ENCODE measurements around the gene SLC4A2.

The SLC4A2 gene

GRCh38 chr7:151070574-151070960, 11.2 kb downstream of the SLC4A2 start:
- peaks cover 37 to 84% of the 10 kb centered on the region in 2 donors for H3K36me3 ChIP-seq (ENCODE audit: control insufficient read depth in 1 of 2, insufficient read depth in 2 of 2, low read length in 2 of 2)
- no peak overlapping the region for H3K9ac ChIP-seq (ENCODE audit: low read depth in 1 of 2, low read length in 2 of 2)

GRCh38 chr7:151071032-151071866, 11.9 kb downstream of the SLC4A2 start:
- Histone ChIP-seq H3K27me3 (ENCODE audit: control insufficient read depth in 1 of 2, insufficient read depth in 2 of 2, low read length in 2 of 2) (no peaks in the 10 kb centered on the region), H3K9me3 (ENCODE audit: control insufficient read depth in 1 of 2, low read length in 2 of 2) (no peaks in the 10 kb centered on the region), H3K4me3 (ENCODE audit: low read depth in 1 of 2, low read length in 2 of 2) (no peak overlapping the region), H3K36me3 (ENCODE audit: control insufficient read depth in 1 of 2, insufficient read depth in 2 of 2, low read length in 2 of 2) (peaks cover 37 to 84% of the 10 kb centered on the region in 2 donors), H3K4me1 (ENCODE audit: control insufficient read depth in 1 of 2, insufficient read depth in 2 of 2, low read length in 2 of 2) (no peaks in the 10 kb centered on the region), H3K27ac (ENCODE audit: low read depth, low read length) (no peak overlapping the region), H3K9ac (ENCODE audit: low read depth in 1 of 2, low read length in 2 of 2) (no peak overlapping the region)

More at GRCh38 chr7:151070574-151070960, 11.2 kb downstream of the SLC4A2 start:
- Histone ChIP-seq H3K4me1 (ENCODE audit: control insufficient read depth in 1 of 2, insufficient read depth in 2 of 2, low read length in 2 of 2) (no peaks in the 10 kb centered on the region), H3K27ac (ENCODE audit: low read depth, low read length) (no peak overlapping the region), H3K9me3 (ENCODE audit: control insufficient read depth in 1 of 2, low read length in 2 of 2) (no peaks in the 10 kb centered on the region), H3K4me3 (ENCODE audit: low read depth in 1 of 2, low read length in 2 of 2) (no peak overlapping the region), H3K27me3 (ENCODE audit: control insufficient read depth in 1 of 2, insufficient read depth in 2 of 2, low read length in 2 of 2) (no peaks in the 10 kb centered on the region)

- Histone ChIP-seq H3K9me3 (ENCODE audit: control insufficient read depth in 1 of 2, low read length in 2 of 2) (no peaks in the 10 kb centered on the region), H3K4me3 (ENCODE audit: low read depth in 1 of 2, low read length in 2 of 2) (no peak overlapping the region), H3K27me3 (ENCODE audit: control insufficient read depth in 1 of 2, insufficient read depth in 2 of 2, low read length in 2 of 2) (no peaks in the 10 kb centered on the region), H3K27ac (ENCODE audit: low read depth, low read length) (no peak overlapping the region), H3K9ac (ENCODE audit: low read depth in 1 of 2, low read length in 2 of 2) (no peak overlapping the region), H3K4me1 (ENCODE audit: control insufficient read depth in 1 of 2, insufficient read depth in 2 of 2, low read length in 2 of 2) (peaks cover 6 to 12% of the 10 kb centered on the region in 2 donors), H3K36me3 (ENCODE audit: control insufficient read depth in 1 of 2, insufficient read depth in 2 of 2, low read length in 2 of 2) (peaks cover 26 to 81% of the 10 kb centered on the region in 2 donors)
Measured at GRCh38 chr7:151073990-151074389, 14.6 kb downstream of the SLC4A2 start.

- Histone ChIP-seq H3K27ac (ENCODE audit: low read depth, low read length) (no peak overlapping the region), H3K4me1 (ENCODE audit: control insufficient read depth in 1 of 2, insufficient read depth in 2 of 2, low read length in 2 of 2) (peaks cover 15 to 23% of the 10 kb centered on the region in 2 donors), H3K4me3 (ENCODE audit: low read depth in 1 of 2, low read length in 2 of 2) (no peak overlapping the region), H3K27me3 (ENCODE audit: control insufficient read depth in 1 of 2, insufficient read depth in 2 of 2, low read length in 2 of 2) (no peaks in the 10 kb centered on the region), H3K36me3 (ENCODE audit: control insufficient read depth in 1 of 2, insufficient read depth in 2 of 2, low read length in 2 of 2) (peaks cover 17 to 74% of the 10 kb centered on the region in 2 donors), H3K9ac (ENCODE audit: low read depth in 1 of 2, low read length in 2 of 2) (no peak overlapping the region), H3K9me3 (ENCODE audit: control insufficient read depth in 1 of 2, low read length in 2 of 2) (no peaks in the 10 kb centered on the region)
Measured at GRCh38 chr7:151074817-151075661, 15.7 kb downstream of the SLC4A2 start.

GRCh38 chr7:151075662-151075971, 16.2 kb downstream of the SLC4A2 start:
- Histone ChIP-seq H3K27ac (ENCODE audit: low read depth, low read length) (no peak overlapping the region), H3K9me3 (ENCODE audit: control insufficient read depth in 1 of 2, low read length in 2 of 2) (no peaks in the 10 kb centered on the region), H3K4me3 (ENCODE audit: low read depth in 1 of 2, low read length in 2 of 2) (no peak overlapping the region), H3K27me3 (ENCODE audit: control insufficient read depth in 1 of 2, insufficient read depth in 2 of 2, low read length in 2 of 2) (no peaks in the 10 kb centered on the region), H3K9ac (ENCODE audit: low read depth in 1 of 2, low read length in 2 of 2) (no peak overlapping the region), H3K4me1 (ENCODE audit: control insufficient read depth in 1 of 2, insufficient read depth in 2 of 2, low read length in 2 of 2) (peaks cover 15 to 25% of the 10 kb centered on the region in 2 donors), H3K36me3 (ENCODE audit: control insufficient read depth in 1 of 2, insufficient read depth in 2 of 2, low read length in 2 of 2) (peaks cover 13 to 68% of the 10 kb centered on the region in 2 donors)

- Histone ChIP-seq H3K9ac (ENCODE audit: low read depth in 1 of 2, low read length in 2 of 2) (no peak overlapping the region), H3K4me3 (ENCODE audit: low read depth in 1 of 2, low read length in 2 of 2) (no peak overlapping the region), H3K27ac (ENCODE audit: low read depth, low read length) (no peak overlapping the region), H3K27me3 (ENCODE audit: control insufficient read depth in 1 of 2, insufficient read depth in 2 of 2, low read length in 2 of 2) (no peaks in the 10 kb centered on the region), H3K4me1 (ENCODE audit: control insufficient read depth in 1 of 2, insufficient read depth in 2 of 2, low read length in 2 of 2) (peaks cover 15 to 27% of the 10 kb centered on the region in 2 donors), H3K36me3 (ENCODE audit: control insufficient read depth in 1 of 2, insufficient read depth in 2 of 2, low read length in 2 of 2) (peaks cover 12 to 64% of the 10 kb centered on the region in 2 donors), H3K9me3 (ENCODE audit: control insufficient read depth in 1 of 2, low read length in 2 of 2) (no peaks in the 10 kb centered on the region)
Measured at GRCh38 chr7:151075978-151076426, 16.6 kb downstream of the SLC4A2 start.

GRCh38 chr7:151076863-151077704, 17.7 kb downstream of the SLC4A2 start:
- H3K36me3 ChIP-seq (ENCODE audit: control insufficient read depth in 1 of 2, insufficient read depth in 2 of 2, low read length in 2 of 2) = peaks cover 12 to 53% of the 10 kb centered on the region in 2 donors
- H3K27ac ChIP-seq (ENCODE audit: low read depth, low read length) = no peak overlapping the region
- no peak overlapping the region for H3K9ac ChIP-seq (ENCODE audit: low read depth in 1 of 2, low read length in 2 of 2)
- H3K27me3 ChIP-seq (ENCODE audit: control insufficient read depth in 1 of 2, insufficient read depth in 2 of 2, low read length in 2 of 2) = no peaks in the 10 kb centered on the region
- H3K4me1 ChIP-seq (ENCODE audit: control insufficient read depth in 1 of 2, insufficient read depth in 2 of 2, low read length in 2 of 2) = peaks cover 18 to 35% of the 10 kb centered on the region in 2 donors
- H3K4me3 ChIP-seq (ENCODE audit: low read depth in 1 of 2, low read length in 2 of 2) = no peak overlapping the region
- H3K9me3 ChIP-seq (ENCODE audit: control insufficient read depth in 1 of 2, low read length in 2 of 2) = no peaks in the 10 kb centered on the region

- H3K27me3 ChIP-seq (ENCODE audit: control insufficient read depth in 1 of 2, insufficient read depth in 2 of 2, low read length in 2 of 2) = no peaks in the 10 kb centered on the region
- H3K4me3 ChIP-seq (ENCODE audit: low read depth in 1 of 2, low read length in 2 of 2) = no peak overlapping the region
- no peak overlapping the region for H3K9ac ChIP-seq (ENCODE audit: low read depth in 1 of 2, low read length in 2 of 2)
- no peak overlapping the region for H3K27ac ChIP-seq (ENCODE audit: low read depth, low read length)
- peaks cover 25 to 41% of the 10 kb centered on the region in 2 donors for H3K4me1 ChIP-seq (ENCODE audit: control insufficient read depth in 1 of 2, insufficient read depth in 2 of 2, low read length in 2 of 2)
- no peaks in the 10 kb centered on the region for H3K9me3 ChIP-seq (ENCODE audit: control insufficient read depth in 1 of 2, low read length in 2 of 2)
- H3K36me3 ChIP-seq (ENCODE audit: control insufficient read depth in 1 of 2, insufficient read depth in 2 of 2, low read length in 2 of 2) = peaks cover 12 to 47% of the 10 kb centered on the region in 2 donors
Measured at GRCh38 chr7:151077705-151078232, 18.4 kb downstream of the SLC4A2 start.

- Histone ChIP-seq H3K36me3 (ENCODE audit: control insufficient read depth in 1 of 2, insufficient read depth in 2 of 2, low read length in 2 of 2) (peaks cover 12 to 47% of the 10 kb centered on the region in 2 donors), H3K9ac (ENCODE audit: low read depth in 1 of 2, low read length in 2 of 2) (no peak overlapping the region), H3K4me3 (ENCODE audit: low read depth in 1 of 2, low read length in 2 of 2) (no peak overlapping the region), H3K27ac (ENCODE audit: low read depth, low read length) (no peak overlapping the region), H3K9me3 (ENCODE audit: control insufficient read depth in 1 of 2, low read length in 2 of 2) (no peaks in the 10 kb centered on the region), H3K27me3 (ENCODE audit: control insufficient read depth in 1 of 2, insufficient read depth in 2 of 2, low read length in 2 of 2) (no peaks in the 10 kb centered on the region), H3K4me1 (ENCODE audit: control insufficient read depth in 1 of 2, insufficient read depth in 2 of 2, low read length in 2 of 2) (peaks cover 25 to 42% of the 10 kb centered on the region in 2 donors)
Measured at GRCh38 chr7:151078233-151079040, 19.0 kb downstream of the SLC4A2 start.

Data from duodenal mucosa (tissue), 2 donors.